ENCODE measurements around the gene XRCC4. TPM values are rescaled to one million over a fixed set of nuclear protein-coding genes. Genes with fewer than 3 reads are reported as not detected.
"Not testable (repeated sequence)": the region's sequence is repeated elsewhere in the genome, so short reads cannot be mapped to it uniquely, and the experiment has no call there.

The XRCC4 gene
- total and polyA plus RNA-seq, 9 donors: 1.5 to 4.7 (median 3.2) TPM

GRCh38 chr5:83255268-83255667 lies 177.9 kb downstream of the XRCC4 start:
- Histone ChIP-seq H3K27me3 (no peaks in the 10 kb centered on the region), H3K4me1 (ENCODE audit: insufficient read depth) (no peaks in the 10 kb centered on the region), H3K27ac (no peak overlapping the region), H3K4me3 (no peak overlapping the region), H3K9me3 (no peaks in the 10 kb centered on the region), H3K36me3 (no peaks in the 10 kb centered on the region)
- intact Hi-C loops (cut with DNase I): no loop called here
- no peak for DNase-seq
- 78 to 85% (median 81%) methylated on average over 1 of the region's 1 CpG for WGBS, 3 donors
- TF ChIP-seq EP300 (IDR thresholded peaks at IDR 0.05): no peak
- TF ChIP-seq CTCF (IDR thresholded peaks at IDR 0.05): no peak
- no peak for TF ChIP-seq POLR2A (IDR thresholded peaks at IDR 0.05)

- no peaks in the 10 kb centered on the region for H3K4me1 ChIP-seq (ENCODE audit: insufficient read depth)
- no peak for DNase-seq
- WGBS, 3 donors: 94 to 97% (median 95%) methylated on average over 2 of the region's 2 CpGs
Measured at GRCh38 chr5:83256091-83256780, 178.9 kb downstream of the XRCC4 start.

GRCh38 chr5:83257684-83258083 lies 180.3 kb downstream of the XRCC4 start:
- H3K27ac ChIP-seq; H3K9me3 ChIP-seq; intact Hi-C loops (cut with DNase I); H3K36me3 ChIP-seq; DNase-seq; H3K27me3 ChIP-seq; H3K4me3 ChIP-seq; H3K4me1 ChIP-seq (ENCODE audit: insufficient read depth): not testable (repeated sequence)
- 92 to 98% (median 97%) methylated on average over 2 of the region's 2 CpGs for WGBS, 3 donors

More at GRCh38 chr5:83256091-83256780, 178.9 kb downstream of the XRCC4 start:
- TF ChIP-seq CTCF (IDR thresholded peaks at IDR 0.05) (no peak), EP300 (IDR thresholded peaks at IDR 0.05) (no peak), POLR2A (IDR thresholded peaks at IDR 0.05) (no peak)
- Histone ChIP-seq H3K27me3 (no peaks in the 10 kb centered on the region), H3K4me3 (no peak overlapping the region), H3K9me3 (no peaks in the 10 kb centered on the region), H3K36me3 (no peaks in the 10 kb centered on the region), H3K27ac (no peak overlapping the region)
- intact Hi-C loops (cut with DNase I): no loop called here

- H3K9me3 ChIP-seq: no peaks in the 10 kb centered on the region
- no peaks in the 10 kb centered on the region for H3K4me1 ChIP-seq (ENCODE audit: insufficient read depth)
- no peak overlapping the region for H3K27ac ChIP-seq
- H3K4me3 ChIP-seq: no peak overlapping the region
- 22 to 37% (median 27%) methylated on average over 2 of the region's 2 CpGs for WGBS, 3 donors
- intact Hi-C loops (cut with DNase I): no loop called here
- DNase-seq: no peak
- no peaks in the 10 kb centered on the region for H3K36me3 ChIP-seq
- TF ChIP-seq EP300 (IDR thresholded peaks at IDR 0.05) (no peak), CTCF (IDR thresholded peaks at IDR 0.05) (no peak), POLR2A (IDR thresholded peaks at IDR 0.05) (no peak)
- H3K27me3 ChIP-seq: no peaks in the 10 kb centered on the region
Measured at GRCh38 chr5:83265318-83265717, 188.0 kb downstream of the XRCC4 start.

GRCh38 chr5:83270311-83270710 lies 193.0 kb downstream of the XRCC4 start:
- H3K27ac ChIP-seq: no peak overlapping the region
- intact Hi-C loops (cut with DNase I): no loop called here
- no peak for TF ChIP-seq CTCF (IDR thresholded peaks at IDR 0.05)
- TF ChIP-seq EP300 (IDR thresholded peaks at IDR 0.05): no peak
- TF ChIP-seq POLR2A (IDR thresholded peaks at IDR 0.05): no peak
- H3K27me3 ChIP-seq: no peaks in the 10 kb centered on the region
- H3K9me3 ChIP-seq: no peaks in the 10 kb centered on the region
- 94 to 96% (median 95%) methylated on average over 1 of the region's 1 CpG for WGBS, 3 donors
- no peaks in the 10 kb centered on the region for H3K4me1 ChIP-seq (ENCODE audit: insufficient read depth)
- H3K36me3 ChIP-seq: no peaks in the 10 kb centered on the region
- DNase-seq: no peak
- no peak overlapping the region for H3K4me3 ChIP-seq
